Measurements from ENCODE around the gene NR1I3.
"Not testable (repeated sequence)": the region's sequence is repeated elsewhere in the genome, so short reads cannot be mapped to it uniquely, and the experiment has no call there.

NR1I3 gene, protein sequence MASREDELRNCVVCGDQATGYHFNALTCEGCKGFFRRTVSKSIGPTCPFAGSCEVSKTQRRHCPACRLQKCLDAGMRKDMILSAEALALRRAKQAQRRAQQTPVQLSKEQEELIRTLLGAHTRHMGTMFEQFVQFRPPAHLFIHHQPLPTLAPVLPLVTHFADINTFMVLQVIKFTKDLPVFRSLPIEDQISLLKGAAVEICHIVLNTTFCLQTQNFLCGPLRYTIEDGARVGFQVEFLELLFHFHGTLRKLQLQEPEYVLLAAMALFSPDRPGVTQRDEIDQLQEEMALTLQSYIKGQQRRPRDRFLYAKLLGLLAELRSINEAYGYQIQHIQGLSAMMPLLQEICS

DNA sequence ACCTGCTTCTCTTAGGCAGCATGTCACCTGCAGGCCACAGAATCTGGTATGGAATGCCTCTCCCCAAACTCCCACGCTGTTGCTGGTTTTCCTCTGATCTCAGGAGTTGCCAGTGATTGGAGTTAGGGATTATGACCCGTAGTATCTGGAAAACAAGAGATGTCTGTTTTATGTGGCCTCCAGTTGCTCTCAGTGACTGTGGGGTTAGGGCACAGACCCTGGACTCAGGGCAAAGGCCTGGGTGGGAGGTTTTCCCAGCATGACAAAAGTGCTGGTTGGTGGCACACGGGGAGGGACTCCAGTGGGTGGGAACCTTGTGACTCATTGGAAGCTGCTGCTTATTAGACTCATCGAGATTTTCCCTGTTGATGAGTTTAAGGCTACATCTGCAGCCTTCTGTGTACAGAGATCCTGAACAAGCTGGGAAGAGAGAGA is at the start of gene NR1I3:
Gene NR1I3, minus strand, starts transcription at position 165 of the 435 bp plus-strand sequence. CDS start 1,638 bp downstream, outside the sequence.
- DNase-seq (ENCODE audit: low spot score): no peak

DNA sequence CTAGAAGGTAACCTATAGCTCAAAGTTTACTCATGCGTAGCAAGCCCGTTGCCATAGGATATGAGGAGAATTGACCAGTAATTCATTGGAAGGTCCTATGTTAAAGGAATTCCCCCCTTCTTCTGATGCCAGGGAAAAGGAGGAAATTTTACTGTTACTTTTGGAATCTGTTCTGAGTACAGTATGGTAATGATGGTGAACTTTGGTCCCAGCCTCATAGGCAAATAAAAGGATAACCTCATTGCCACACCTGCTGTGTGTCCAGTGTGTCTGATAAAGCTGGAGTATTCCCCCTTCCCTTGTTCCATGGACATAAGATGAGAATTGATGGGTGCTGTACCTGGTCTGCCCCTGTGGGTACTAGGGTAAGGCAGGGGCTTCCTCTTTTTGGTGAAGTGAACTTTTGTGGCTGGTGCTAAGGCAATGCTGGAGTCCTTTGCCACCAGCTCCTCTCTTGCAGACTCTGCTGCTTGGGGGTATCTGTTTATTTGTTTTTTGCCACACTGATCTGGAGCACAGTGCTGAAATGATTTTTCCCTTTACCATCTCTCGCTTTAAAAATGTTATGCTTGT is 49.6 kb upstream of the NR1I3 start:
- DNase-seq (ENCODE audit: low spot score): no peak

DNA sequence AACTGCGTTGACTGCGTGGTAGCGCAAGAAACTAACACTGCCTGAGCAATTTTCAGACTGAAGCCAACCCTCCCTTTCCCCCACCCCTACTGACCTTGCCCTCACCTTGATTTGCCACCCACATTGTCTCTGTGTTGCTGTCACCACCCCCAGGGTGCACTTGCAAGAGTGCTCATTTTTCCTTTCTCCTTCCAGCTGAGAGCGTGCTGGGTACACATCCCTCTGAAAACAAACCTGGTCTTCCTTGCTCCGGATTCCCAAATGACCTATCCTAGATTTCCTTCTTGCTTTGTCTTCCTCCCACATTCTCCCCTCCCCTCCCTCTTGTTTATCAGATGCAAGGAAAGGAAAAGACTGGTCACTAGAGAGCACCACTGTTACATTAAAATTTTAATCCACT is 47.5 kb upstream of the NR1I3 start:
- no peak for DNase-seq (ENCODE audit: low spot score)

DNA sequence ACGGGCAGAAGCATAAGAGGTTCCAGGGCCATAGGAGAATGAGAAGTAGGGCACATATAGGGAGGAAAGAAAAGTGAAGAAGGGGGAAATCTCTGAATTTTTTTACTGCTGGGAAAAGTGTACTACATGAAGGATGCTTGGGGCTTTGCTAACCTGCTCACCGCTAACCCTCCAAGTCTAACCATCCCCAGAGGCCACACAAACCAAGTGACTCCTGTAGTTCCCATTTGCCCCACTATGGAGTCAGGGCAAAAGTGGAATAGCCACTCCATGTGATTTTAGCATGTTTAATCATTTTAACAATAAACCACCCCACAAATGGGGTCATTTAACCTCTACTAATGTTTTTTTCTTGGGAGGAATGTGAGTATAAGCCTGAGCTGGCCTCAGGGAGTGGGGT is 47.1 kb upstream of the NR1I3 start:
- DNase-seq (ENCODE audit: low spot score): no peak

DNA sequence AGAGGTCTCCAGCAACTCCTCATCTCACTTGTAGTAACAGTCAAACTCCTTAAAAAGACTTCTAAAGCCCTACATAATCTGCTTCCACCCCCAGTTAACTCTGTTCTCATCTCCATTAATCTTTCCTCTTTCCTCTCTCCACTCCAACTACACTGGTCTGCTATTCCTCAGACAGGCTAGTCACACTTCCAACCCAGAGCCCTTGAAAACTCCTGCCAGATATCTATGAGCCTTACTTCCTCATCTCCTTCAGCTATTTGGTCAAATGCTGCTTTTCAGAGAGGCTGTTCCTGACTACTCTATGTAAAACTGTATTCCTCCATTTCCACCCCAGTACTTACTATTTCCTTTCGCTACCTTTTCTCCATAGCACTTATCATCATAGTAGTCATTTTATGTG is 45.0 kb upstream of the NR1I3 start:
- DNase-seq (ENCODE audit: low spot score): no peak

DNA sequence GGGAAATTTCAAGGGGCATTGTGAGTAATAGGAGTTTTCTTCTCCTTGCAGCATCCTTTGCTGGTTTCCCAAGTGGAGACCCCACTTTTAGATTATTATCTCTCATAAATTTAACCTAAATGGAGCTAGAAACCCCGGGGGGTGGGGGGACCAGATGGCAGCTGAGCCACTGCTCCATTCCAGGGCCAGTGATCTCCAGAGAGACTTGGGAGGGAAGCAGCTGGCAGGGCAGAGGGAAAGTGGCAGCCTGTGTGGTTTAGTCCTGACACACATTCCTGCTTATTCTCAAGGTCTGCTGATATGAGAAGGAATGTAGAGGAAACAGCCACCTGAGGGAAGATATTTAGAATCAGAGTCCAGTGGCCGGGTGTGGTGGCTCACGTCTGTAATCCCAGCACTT is 36.9 kb upstream of the NR1I3 start:
- no peak for DNase-seq (ENCODE audit: low spot score)

DNA sequence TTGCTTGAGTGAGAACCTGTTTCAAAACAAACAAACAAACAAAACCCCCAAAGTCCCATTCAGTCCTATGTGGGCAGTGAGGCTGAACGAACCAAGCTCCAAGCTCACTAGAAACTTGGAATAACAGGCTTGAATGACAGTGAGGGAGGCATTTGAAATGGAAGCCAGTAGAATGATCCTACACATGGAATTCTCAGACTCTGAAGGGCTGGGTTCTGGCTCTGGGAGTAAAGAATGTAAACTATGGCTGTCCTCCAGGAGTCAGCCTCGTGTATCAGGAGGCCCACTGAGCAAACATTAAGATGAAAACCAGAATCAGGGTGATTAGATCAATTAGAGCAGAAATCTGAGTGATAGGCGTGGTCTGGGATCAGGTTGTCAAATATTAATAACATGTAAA is 35.4 kb upstream of the NR1I3 start:
- DNase-seq (ENCODE audit: low spot score): no peak

DNA sequence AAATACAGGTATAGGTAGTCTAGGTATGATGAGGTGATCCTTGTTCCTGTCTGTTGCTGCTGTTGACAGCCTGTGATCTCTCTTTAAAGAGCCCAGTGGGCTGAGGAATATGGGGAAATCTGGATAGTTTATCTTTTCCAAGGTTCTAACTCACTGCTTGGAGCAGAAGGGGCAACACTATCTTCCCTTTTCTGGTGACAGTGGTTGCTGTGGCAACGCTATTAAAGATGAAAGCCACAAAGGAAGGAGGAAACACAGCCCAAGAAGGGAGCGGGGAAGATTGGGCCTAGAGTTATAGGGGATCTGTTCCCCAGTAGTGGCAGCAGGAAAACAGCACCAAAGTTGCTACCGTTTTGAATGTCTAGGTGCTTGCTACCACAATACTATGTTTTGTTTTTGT is 29.3 kb upstream of the NR1I3 start:
- DNase-seq (ENCODE audit: low spot score): no peak

DNA sequence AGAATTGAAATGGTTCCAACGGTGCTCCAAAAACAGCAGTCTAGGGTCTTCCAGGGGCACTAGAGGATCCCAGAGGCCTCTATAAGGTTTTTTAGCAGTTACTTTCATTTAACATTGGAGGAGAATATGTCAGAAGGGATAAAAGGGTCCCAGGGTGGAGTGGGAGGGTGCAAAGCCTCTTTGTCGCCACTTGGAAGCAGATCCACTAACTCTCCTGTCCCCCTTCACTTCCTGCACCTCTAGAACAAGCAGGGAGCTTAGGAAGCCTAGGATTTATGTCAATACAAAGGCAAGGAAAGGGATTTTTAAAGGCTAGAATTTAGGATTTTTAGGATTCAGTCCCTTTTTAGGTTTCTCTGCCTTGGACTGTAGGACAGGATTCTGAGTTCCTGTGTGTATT is 28.8 kb upstream of the NR1I3 start:
- DNase-seq (ENCODE audit: low spot score): no peak

DNA sequence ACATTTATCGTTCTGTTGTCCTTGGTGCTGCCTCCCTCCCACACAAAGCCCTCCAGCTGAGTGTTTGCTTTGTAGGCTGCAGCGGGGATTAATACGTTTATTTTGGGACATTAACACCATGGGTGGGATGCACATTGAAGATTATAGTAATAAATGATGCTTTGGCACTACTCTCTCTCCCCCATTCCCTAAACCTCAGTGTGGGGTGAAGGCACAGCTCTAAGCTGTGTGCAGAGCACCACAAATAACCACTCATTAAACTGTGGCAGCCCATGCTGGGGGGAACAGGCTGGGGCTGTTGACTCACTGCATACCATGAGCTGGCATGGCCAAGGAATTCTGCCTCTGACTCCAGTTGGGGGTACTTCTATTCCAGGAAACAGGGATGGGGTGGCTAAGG is 28.2 kb upstream of the NR1I3 start:
- no peak for DNase-seq (ENCODE audit: low spot score)

DNA sequence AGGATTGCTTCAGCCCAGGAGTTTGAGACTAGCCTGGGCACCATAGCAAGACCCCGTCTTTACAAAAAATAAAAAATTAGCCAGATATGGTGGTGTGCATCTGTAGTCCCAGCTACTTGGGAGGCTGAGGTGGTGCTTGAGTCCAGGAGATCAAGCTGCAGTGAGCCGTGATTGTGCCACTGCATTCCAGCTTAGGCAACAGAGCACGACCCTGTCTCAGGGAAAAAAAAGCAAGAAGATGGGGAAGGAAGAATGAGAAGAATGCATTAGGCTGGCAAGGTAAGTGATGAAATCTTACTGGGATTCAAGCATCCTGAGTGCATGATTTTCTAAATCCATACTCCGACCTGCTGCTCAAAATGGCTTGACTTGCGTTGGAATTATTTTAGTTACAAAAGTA is 27.3 kb upstream of the NR1I3 start:
- DNase-seq (ENCODE audit: low spot score): no peak

DNA sequence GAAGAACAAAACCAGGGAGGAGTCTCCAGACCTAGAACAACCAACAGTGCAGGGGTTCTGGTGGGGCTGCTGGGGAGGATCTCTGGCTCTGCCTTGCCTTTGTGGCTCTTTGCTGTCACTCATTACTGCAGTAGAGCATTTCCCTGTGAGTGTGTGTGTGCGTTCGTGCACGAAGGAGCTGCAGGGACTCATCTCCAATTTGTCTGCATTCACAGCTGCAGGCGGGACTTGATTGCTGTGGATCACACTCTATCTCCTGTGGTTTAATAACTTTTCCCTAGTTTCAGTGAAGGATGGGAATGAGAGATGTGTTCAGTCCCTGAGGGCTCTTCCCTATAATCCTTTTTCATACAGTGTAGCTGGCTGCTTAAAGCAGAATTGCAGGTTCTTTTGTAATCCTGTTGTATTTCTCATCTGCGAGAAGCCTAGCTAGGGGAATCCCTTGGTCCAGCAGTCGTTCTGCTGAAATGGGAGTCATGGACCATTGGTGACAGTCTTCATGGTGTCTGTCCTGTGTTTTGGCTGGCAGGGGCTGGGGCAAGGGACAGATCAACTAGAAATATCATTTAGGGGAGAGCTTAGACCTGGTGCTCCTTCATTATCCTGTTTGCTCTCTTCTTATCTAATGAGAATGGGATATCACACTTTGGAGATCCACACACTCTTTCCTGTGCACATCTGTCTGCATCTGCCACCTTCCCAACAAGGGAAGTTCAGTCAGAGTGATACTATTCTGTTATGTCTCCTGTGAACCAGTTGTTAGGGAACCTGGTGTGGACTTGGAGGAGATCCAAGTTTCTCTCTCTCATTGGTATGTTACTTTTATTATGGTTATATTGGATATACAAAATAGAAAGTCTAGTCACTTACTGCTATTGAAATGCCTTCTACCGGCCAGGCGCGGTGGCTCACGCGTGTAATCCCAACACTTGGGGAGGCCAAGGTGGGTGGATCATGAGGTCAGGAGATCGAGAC is 23.5 kb upstream of the NR1I3 start:
- no peak for DNase-seq (ENCODE audit: low spot score)

DNA sequence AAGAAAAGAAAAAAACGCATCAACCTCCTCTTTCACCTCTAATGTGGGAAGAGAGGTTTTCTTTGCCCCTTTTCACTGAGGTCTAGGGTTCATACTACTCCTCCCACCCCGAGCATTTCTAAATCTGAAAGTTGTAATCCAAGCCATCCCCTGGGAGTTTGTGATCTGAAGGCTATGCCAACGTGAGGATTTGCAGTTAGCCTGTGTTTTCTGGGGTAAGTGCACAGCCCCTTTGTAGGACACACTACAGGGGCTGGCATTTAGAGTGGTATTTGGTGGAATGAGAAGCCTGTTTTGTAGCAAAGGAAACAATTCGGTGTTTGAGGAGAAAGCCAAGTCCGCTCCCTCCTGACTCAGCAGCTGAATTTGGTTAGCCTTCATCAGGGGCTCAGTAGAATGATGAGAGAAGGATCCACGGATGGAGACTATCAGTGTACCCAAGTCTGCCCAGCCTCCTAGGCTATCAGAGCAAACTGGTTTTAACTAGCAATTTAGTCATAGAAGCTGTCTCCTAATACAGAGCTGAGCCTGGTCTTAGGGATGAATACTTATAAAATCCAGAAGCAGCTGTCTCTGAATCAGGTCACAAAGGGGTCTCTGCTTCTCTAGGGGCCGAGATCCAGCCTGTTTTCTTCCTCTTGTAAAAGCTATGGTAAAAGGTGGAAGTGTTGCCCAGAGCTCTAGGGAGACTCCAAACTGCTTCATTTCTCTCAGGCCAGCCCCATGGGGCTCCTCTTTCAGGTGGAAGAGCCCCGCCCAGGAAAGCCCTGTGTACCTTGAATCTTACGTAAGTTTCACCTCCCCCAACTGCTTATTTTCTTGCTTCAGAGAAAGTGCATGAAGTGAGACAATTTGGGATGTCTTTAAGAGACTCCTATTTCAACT is 22.6 kb upstream of the NR1I3 start:
- no peak for DNase-seq (ENCODE audit: low spot score)

DNA sequence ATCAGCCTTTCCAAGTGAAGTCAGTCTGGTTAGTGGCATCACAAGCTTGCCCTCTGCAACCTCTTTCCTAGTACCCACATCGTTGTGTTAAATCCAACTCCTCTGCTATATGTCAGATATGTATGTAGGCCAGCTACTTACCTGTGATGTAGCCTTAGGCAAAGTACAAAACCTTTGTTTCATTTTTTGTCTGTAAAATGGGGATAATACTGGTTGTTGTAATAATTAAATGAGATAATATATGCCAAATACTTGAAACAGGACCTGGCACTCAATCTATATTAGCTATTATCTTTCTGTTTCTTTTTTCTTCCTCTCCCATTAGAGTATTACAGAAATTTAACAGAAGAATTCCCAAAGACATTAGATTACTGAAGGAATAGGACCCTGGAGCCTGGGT is 21.8 kb upstream of the NR1I3 start:
- no peak for DNase-seq (ENCODE audit: low spot score)

DNA sequence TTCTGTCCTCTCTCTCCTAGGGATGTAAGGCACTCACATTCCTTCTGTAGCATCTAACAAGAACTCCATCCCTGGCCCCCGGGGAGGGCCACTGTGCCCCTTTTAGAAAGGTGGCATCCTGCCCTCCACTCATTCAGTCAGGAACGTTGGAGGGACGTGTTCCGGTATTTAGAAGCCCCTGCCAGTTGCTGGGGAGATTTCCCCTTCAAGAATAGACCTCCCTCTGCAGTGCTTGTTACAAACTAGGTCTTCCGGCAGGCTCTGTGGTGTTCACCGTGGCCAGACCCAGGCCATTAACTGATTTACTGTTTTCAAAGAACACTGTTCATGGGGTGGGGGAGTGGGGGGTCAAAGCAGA is 21.3 kb upstream of the NR1I3 start:
- no peak for DNase-seq (ENCODE audit: low spot score)

DNA sequence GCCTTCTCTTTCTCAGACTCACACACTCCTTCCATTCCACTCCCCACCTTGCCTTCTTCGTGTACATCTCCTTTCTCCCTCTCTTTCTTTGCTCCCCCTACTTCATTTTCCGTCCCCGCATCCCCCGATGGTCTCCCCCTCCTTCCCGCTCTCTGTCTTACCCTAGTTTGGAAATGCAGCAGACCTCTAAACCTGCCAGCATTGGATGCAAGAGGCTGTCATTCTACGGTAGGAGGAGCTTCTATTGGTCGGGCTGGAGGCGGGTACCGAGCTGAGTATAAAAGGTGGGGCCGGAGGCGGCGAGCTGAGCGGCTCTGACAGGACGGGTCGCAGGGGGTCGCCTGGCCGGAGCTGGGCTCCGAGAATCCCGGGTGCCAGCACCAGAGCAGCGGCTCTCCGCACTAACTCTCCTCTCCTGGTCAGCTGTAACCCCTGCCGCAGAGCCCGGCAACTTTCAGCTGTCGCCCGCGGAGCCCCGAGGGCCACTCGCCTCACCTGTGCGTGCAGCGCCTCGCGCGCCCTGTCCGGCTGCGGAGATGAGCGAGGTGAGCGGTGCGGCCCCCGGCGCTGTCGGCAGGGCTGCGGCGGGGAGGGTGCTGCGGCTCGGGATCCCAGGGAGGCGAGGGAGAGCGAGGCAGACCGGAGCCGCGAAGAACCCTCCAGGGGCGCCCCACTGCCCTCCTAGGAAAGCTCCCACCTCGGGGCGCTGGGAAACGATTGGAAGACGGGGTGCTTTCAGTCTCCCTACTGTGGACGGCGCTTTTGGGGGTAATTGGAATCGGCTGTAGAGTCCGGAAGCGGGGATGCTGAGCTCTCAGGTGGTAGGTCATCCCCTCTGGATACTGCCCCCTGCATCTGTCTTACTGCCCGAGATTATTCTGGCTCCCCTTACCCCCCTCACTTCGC is 20.7 kb upstream of the NR1I3 start, which contains the start of gene PCP4L1:
Gene PCP4L1, plus strand, starts transcription at position 307 of the 906 bp plus-strand sequence. Its CDS starts 230 bp downstream, at position 537.
- no peak for DNase-seq (ENCODE audit: low spot score)

DNA sequence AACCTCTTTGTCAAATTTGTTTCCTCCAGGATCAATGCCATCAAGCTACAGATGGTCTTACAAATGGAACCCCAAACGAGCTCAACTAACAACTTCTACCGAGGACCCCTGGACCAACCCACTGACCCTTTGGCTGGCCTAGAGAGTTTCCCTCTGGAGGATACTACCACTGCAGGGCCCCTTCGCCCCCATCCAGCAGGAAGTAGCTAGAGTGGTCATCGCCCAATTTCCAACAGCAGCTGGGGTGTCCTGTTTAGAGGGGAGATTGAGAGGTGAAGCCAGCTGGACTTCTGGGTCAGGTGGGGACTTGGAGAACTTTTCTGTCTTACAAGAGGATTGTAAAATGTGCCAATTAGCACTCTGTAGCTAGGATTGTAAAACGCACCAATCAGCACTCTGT is 19.1 kb upstream of the NR1I3 start:
- not testable (repeated sequence) for DNase-seq (ENCODE audit: low spot score)

DNA sequence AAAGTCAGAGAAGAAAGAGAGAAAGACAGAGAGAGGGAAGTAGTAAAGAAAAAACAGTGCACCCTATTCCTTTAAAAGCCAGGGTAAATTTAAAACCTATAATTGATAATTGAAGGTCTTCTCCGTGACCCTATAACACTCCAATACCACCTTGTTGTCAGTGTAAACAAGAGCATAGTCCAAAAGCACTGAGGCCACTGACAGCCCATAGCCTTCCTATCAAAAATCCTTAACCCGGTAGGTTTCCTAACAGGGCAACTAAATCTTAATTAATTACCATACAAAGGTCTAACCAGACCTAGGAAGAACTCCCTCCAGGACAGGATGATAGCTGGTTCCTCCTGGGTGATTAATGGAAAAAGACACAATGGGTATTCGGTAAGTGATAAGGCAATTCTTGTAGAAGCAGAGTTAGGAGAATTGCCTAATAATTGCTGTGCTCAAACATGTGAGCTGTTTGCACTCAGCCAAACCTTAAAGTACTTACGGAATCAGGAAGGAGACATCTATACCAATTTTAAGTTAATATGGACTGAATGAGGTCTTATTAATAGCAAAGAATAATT is 18.0 kb upstream of the NR1I3 start:
- DNase-seq (ENCODE audit: low spot score): not testable (repeated sequence)

DNA sequence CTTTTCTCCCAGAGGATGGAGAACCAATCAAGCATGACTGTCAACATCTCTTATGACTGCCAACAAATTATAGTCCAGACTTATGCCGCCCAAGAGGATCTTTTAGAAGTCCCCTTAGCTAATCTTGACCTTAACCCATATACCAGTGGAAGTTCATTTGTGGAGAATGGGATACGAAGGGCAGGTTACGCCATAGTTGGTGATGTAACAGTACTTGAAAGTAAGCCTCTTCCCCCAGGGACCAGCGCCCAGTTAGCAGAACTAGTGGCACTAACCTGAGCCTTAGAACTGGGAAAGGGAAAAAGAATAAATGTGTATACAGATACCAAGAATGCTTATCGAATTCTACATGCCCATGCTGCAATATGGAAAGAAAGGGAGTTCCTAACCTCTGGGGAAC is 17.3 kb upstream of the NR1I3 start:
- not testable (repeated sequence) for DNase-seq (ENCODE audit: low spot score)

DNA sequence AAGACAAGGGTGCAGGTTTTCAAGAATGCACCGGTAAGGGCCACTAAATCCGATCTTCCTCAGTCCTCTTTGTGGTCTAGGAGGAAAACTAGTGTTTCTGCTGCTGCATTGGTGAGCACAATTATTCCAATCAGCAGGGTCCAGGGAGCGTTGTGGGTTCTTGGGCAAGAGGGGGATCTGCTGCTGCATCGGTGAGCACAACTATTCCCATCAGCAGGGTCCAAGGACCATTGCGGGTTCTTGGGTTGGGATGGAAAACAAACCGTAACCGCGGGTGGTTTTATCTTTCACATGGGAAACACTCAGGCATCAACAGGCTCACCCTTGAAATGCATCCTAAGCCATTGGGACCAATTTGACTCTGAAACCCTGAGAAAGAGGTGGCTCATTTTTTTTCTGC is 13.6 kb upstream of the NR1I3 start:
- DNase-seq (ENCODE audit: low spot score): no peak
